Suprapubic skin (tissue), 4 donors: ENCODE data around the gene HSPA1L.
"Not testable (repeated sequence)": the region's sequence is repeated elsewhere in the genome, so short reads cannot be mapped to it uniquely, and the experiment has no call there.

Experiments used
- CTCF ChIP-seq, 2 donors: fragments of 200-600 bp in 1 of 2; fragments of 450-650 bp in 1 of 2; sonication (generic) in 1 of 2; IDR thresholded peaks; one replicate each; pipeline ENCODE4 v1.5.1; 2016 to 2019; ENCODE audit warnings: antibody characterized with exemption in 2 of 2, mild to moderate bottlenecking in 1 of 2, moderate library complexity in 1 of 2
- EP300 ChIP-seq: sonication (generic); formaldehyde crosslinking; IDR thresholded peaks from one replicate; pipeline ENCODE4 v1.6.1; 2017; ENCODE audit warnings: antibody characterized with exemption
- POLR2A ChIP-seq, 2 donors: fragments of 450-650 bp; IDR thresholded peaks; one replicate each; pipeline ENCODE4 v1.6.1; 2017; ENCODE audit warnings: antibody characterized with exemption in 2 of 2, mild to moderate bottlenecking in 2 of 2, moderate library complexity in 2 of 2
- POLR2AphosphoS5 ChIP-seq, 3 donors: sonication (generic); formaldehyde crosslinking; IDR thresholded peaks; one replicate each; pipeline ENCODE4 v1.6.1; 2017; ENCODE audit warnings: antibody characterized with exemption in 3 of 3

GRCh38 chr6:31823592-31824196 is 8.6 kb upstream of the HSPA1L start:
- not testable (repeated sequence) for TF ChIP-seq CTCF (IDR thresholded peaks at IDR 0.05); POLR2A (IDR thresholded peaks at IDR 0.05); POLR2AphosphoS5 (IDR thresholded peaks at IDR 0.05); EP300
